HG03066 (cell line): ENCODE results near the gene CITED4.
A peak's percentile ranks its signal among the peaks of the same experiment; 100 is the strongest.

Experiments
- ATAC-seq: cut with Tn5 transposase; IDR thresholded peaks from one replicate; pipeline ENCODE4 v1.9.1; 2021; ENCODE audit warnings: low read depth; ENCODE audit not compliant: unreplicated experiment

CITED4 gene

DNA sequence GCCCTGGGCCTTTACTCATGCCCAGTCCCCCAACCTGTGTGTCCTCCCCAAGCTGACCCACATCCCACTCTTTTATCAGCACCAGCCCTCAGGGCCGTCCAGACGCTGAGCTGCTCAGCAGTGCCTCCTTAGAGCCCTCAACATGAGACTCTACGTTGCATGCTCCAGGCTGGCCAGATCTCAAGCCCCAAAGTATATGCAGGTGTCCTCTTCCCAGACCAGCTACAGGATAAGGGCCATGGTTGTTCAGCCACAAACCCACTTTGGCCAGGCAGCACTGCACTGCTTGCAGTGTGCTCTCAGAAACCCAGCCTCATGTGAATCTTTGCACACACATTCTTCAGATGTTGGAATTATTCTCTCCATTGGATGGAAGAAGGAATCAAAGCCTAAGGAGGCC lies 6.0 kb downstream of the CITED4 start:
- ATAC-seq, result no peak

DNA sequence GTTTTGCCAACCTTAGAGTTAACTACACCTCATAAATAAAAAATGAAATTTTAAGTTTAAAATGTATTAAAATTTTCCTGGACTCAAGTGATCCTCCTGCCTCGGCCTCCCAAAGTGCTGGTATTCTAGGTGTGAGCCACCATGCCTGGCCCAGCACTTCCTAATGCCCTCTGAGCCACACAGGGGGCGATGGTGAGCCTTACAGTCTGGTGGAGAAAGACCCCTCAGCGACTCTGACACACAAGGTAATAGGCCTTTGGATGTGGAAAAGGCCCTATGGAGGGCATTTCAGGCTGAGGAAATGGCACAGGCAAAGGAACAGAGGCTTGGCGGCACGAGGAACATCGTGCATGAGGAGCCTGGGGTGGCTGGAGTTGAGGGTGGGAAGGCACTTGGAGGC lies 6.7 kb downstream of the CITED4 start:
- ATAC-seq, result no peak

DNA sequence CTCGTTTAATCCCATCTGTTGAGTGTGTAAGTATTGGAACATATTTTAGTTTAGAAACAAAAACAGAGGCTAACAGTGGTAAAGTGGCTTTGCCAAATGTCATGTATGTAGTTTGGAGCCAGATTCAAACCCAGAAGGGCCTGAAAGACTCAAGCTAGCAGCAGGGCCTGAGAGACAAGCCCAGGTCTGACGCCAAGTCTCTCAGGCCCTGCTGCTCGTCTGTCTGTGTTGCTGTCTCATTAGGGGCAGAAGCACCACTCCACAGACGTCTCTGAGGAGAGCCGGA lies 8.3 kb downstream of the CITED4 start:
- ATAC-seq, result no peak

DNA sequence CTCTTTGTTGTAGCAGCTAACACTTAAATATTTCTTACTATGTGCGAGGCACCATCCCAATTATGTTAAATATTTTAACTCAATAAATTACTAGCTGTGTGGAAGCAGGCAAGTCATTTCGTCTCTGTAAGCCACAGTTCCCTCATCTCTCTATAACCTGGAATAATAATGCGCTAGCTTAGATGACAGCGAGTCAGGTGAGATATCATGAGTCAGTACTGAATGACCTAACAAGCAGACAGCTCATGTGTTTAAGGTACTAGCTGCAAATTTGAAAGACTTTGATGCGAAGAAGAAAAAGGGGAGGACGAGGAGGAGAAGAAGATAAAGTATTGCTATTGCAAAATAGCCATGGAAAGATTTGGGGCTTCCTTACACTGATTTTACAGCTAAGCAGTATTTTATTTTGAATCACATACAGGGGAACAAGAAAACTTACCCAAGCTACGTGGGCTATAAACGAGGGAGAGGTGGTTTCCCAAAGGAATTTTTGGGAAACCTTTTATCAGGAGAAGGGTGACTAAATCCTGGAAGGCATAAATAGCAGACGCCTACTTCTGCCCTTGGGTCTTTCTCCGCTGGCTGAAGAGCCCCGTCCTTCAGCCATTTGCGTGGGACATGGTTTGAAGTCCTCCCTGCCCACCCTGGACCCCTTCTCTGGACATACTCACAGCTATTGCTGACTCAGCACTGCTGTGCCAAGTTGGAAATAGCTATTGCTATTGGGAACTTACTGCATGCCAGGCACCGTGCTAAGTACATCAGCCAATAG lies 8.9 kb downstream of the CITED4 start:
- ATAC-seq, result no peak

DNA sequence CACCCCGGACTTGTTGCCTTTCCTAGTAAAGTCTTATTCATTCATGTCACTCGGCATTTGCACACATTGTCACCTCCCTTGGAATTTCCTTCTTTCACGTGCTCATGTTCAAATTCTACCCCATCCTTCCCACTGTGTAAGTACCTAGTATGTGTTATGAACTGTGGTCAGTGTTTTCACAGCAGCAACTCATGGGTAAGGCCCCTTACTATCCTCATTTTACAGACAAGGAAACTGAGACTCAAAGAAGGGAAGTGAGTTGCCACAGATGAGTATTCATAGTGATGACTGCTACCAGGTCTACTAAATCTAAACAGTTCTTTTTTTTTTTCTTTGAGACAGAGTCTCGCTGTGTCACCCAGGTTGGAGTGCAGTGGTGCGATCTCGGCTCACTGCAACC lies 10.5 kb downstream of the CITED4 start:
- no peak for ATAC-seq

DNA sequence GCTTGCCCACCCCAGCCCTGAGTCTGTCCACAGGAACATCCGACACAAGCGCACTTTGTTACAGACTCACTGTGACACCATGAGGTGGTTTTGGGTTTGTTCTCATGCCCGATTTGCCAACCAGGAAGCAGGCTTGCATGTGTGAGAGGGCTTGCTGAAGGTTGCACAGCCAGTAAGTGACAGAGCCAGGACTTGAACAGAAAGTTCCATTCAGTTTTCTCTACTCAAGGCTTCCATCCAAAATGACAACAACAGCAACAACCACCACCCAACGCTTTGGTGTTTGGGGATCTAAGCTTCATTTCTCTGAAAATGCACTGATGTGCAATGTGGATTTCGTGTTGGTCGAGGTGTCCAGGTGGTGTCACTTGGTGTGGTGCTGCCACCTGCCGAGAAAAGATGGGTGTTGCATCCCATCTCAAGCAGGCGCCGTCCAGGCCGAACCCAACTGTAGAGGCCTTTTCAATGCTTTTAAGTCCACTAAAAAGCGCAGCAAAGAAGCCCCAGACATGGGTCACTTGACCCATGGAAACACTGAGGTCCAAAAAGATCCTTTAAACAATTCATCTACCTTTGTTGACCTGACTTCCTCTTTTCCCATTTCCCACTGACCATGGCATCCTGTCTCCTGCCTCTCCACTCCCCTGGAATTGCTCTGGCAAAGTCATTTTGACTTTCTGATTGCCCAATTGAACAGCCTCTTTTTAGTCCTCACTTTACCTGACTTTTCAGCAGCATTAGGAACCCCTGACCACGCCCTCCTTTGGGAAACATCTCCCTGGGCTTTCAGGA lies 12.2 kb downstream of the CITED4 start:
- peak; percentile 66 for ATAC-seq

DNA sequence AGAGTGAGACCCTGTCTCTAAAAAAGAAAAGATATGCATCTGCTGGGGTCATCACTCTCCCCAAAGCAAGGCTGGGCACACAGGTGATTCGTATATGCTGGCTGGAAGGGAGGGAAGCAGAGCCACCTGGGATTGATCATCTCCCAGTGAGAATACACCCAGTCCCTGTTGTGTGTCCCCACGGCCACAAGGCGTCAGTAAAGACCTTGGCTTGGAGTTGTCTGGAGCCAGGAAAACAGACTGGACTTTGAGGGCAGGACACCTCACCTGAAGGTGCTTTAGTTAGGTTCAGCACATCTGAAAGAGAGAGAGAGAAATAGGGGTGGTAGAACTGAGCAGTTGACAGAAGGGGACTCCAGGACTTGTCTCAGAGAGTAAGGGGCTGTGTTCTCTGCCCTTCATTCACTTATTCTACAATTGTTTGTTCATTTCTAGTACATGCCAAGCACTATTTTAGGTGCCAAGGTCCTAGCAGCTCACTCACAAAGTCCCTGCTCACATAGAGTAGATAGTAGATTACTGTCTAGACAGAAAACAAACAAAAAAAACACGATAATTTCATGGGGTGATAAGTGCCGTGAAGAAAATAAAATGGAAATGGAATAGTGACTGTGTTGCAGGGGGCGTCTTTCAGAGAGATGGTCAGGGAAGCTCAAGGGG lies 13.5 kb downstream of the CITED4 start:
- no peak for ATAC-seq

DNA sequence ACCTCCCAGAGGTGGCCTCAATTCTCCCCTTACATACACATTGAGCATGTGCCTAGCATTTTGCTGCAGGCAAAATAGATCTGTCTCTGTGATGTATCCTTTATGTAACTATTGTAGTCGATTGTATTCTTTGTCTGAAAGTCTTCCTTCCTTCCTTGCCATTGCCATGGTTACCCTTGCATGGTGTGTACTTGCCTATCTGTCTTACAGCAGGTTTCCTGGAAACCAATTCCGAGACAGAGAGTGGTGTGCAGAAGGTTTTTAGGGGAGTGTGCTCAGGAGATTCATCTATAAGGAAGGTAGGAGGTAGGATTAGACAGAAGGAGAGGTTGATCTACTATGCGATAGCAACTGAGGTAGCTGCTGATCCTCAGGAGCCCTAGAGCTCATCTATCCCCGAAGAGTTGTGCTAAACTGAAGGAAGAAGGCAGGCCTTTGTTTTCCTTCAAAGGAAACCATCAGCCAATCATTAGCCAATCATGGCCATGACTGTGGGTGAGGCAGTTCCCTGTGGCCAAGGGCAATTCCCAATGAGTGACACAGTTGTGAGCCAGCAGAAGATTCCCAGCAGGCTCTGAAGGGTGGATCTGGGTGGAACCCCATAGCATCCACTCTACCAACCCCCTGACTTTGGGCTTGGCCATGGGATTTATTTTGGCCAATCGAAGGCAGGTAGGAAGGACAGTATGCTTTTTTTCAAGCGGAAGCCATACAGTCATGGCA lies 15.0 kb downstream of the CITED4 start:
- ATAC-seq, result no peak

DNA sequence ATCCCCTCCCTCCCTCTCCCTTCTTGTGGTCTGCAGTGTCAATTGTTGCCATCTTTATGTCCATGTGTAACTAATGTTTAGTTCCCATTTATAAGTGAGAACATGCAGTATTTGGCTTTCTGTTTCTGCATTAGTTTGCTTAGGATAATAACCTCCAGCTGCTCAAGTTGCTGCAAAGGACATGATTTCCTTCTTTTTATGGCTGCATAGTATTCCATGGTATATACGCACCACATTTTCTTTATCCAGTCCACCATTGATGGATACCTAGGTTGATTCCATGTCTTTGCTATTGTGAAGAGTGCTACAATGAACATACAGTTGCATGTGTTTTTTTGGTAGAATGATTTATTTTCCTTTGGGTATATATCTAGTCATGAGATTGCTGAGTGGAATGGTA lies 16.3 kb downstream of the CITED4 start:
- ATAC-seq, result no peak

DNA sequence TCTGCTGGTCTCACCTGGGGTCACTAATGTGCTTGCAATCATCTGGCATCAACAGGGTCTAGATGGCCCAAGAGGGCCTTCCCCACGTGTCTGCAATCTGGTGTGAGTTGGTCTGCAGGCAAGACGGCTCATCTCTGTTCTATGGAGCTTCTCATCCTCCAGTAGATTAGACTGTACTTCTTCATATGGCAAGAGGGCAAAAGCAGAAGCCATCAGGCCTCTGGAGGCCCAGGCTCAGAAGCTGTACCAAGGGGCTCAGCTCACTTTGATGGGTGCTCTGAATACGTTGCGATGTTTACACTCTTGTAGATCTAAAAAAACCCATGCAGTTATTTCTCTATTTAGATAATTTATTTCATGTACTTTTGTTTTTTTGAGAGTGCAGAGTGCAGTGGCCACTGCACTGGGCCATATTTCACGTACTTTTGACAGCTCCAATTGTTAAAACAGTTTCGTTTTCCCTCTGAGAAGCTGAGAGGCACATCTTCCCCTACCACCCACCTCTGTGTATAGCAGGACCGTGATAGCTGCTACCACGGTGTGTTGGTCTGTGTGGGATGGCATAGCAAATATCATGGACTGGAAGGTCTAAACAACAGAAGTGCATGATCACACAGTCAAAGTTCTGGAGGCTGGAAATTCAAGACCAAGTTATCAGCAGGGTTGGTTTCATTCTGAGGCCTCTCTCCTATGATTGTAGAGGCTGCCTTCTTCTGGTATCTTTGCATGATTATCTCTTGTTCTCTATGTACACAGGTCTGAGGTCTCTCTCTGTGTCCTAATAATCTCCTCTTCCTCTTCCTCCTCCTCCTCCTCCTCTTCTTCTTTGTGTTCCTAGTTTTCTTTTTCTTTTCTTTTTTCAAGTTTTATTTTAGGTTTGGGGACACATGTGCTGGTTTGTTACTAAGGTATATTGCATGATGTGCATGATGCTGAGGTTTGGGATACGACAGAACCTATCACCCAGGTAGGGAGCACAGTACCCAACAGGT lies 17.0 kb downstream of the CITED4 start:
- no peak for ATAC-seq

DNA sequence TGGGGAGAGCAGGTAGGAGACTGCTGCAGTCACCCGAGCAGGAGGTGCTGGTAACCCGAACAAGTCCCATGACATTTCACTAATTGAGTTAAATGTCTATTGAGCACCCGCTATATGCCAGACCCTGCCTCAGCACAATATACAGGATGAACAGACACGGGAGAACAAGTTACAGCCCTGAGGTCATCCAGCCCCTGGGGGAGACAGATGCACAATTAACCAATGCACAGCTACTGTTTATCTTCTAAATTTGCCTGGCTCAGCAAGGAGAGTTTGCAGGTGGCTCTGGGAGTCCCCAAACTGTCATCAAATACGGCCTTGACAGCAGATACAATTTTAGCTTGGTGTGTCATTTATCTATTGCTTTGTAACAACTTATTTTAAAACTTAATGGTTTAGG lies 18.1 kb downstream of the CITED4 start:
- ATAC-seq, result no peak

DNA sequence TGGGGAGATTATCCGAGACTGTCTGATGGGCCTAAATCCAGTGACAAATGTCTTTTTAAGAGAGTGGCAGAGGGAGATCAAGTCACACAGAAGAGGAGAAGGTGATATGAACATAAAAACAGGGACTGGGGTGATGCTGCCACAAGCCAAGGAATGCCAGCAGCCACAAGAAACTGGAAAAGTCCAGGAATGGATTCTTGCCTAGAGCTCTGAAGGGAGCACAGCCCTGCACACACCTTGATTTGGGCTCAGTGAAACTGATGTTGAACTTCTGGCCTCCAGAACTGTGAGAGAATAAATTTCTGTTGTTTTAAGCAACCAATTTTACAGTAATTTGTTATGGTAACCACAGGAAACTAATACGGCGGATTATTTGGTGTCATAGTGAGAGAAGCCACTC lies 19.5 kb downstream of the CITED4 start:
- no peak for ATAC-seq

DNA sequence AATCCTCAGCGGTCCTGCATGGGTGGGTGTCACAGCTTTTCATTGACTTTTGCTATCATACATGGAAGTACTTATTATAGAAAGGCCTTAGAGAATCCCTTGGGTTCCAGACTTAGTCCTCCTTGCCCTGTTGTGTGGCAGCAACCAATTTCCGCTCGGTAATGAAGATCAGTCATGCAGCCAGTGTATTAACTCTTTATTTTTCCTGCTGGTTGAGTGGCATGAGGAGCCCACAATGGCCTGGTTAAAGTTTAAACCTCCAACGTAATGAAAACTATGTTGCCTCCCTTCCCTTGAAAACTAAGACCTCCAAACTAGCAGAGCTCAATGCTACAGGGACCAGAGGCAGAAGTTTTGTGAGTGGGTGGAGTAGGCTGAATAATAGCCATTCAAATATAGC lies 20.0 kb downstream of the CITED4 start:
- no peak for ATAC-seq

DNA sequence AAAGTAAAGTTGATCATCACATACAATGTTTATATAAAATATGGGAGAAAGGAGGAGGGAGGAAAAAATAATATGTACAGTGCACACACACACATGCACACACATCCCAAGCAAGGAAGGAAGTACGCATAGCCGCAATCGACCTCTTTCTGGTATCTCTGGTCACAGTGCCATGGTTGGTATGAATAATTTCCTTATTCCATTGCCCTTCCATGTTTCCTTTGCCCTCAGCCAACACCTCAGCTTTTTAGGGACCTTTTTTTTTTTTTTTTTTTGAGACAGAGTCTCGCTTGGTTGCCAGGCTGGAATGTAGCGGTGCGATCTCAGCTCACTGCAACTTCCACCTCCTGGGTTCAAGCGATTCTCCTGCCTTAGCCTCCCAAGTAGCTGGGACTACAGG lies 20.6 kb downstream of the CITED4 start:
- ATAC-seq, result no peak

DNA sequence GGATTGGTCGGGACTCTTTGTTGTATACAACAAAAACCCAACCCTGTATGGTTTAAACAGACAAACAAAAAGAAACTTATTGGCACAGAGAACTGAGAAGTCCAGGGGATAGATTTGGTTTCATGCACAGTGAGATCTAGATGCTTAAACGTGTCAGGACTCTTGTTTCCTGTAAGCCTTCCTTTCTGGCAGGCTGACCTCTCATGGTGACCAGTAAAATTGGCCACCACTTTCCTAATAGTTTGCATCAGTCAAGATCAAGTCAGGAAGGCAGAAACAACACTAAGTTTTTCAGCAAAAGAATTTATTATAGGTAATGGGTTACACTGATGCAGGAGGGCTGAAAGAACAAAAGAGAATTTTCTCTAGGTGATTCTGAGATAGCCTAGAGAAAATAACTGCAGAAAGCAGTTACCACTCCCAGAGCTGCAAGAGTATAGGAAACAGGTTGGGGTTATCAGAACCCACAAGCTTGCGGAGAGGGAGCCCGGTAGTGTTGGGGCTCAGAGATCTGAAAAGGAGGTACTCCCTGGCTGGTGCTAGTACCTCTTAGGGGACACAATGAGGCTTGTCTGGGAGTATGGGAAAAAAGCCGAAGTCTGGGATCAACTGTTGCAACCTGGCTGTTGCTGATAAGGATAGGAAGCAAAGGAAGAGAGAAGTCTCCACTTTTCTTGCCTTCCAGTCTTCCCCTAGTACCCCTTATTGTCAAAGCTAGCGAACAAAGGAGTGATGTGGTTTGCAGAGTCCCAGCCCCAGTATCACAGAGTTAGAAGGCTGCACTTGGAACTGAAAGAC lies 21.4 kb downstream of the CITED4 start:
- ATAC-seq, result no peak

DNA sequence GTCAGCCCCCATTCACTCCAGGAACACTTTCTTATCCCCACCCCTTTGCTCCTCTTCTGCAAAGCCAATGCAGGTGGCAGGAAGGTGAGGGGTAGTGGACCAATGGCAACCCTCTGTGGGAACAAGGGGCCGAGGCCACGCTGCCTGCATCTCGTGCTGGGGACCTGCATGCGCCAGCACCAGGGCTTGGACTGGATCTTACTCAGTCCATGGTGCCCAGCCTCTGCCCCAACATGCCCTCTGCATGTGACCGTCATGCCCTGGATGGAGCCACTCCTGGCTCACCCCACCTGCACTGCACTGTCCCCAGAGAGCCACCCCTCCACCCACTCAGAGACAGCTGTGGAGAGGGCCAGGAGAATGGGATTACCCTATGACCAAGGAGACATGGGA lies 22.2 kb downstream of the CITED4 start:
- ATAC-seq, result no peak

DNA sequence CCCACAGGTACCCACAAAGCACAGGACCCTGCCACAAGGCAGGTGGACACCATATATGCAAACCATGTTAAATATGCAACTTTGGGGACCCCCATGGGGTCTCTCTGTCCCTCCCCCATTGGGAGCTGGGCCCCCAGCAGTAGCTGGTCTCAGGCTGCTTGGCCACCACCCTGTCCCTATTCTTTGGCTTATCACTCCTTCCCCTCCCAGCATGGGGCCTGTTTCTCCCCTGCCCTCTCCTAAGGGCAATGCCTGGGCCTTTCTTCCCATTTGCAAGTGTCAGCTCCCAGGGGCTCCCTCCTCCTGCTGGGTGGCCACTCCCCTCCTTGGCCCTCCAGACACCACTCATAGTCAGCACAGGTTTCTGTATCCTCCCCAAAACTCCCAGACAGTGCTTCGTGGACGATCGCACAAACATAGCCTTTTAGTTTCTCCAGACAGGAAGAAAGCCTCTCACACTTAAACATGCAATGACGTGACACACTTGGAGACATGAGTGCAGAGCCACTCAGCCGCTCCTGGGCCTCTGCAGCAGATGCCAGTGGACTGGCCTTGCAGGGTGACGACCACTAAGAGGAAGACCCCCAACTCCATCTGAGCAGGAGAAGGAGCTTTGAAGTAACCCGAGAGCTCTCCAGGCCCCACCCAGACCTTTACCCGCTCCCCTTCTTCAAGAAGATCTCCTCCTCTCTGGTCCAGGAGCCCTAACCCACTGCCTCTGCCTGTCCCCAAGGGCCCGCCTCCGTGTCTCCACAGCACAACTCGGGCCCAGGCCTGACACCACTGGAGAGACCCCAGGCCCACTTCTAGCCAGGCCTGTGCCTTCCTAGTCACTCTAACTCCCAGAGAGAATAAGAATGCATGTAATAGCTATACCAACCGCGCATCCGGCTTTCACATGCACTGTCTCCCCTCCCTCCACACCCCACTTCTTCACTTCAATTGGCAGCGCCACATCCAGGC lies 22.9 kb downstream of the CITED4 start:
- no peak for ATAC-seq
